Duodenal mucosa (tissue), 2 donors: ENCODE data around the gene PRKAR1A.
A peak's percentile ranks its signal among the peaks of the same experiment; 100 is the strongest.

Experiments
- H3K27ac ChIP-seq: one replicate; pipeline ENCODE4 v1.7.0; 2013; ENCODE audit warnings: low read depth, low read length
- H3K27me3 ChIP-seq, 2 donors: one replicate each; pipeline ENCODE4 v1.7.0; 2013; ENCODE audit warnings: low read length in 2 of 2, control low read depth in 1 of 2; ENCODE audit not compliant: insufficient read depth in 2 of 2, control insufficient read depth in 1 of 2
- H3K36me3 ChIP-seq, 2 donors: one replicate each; pipeline ENCODE4 v1.7.0; 2013; ENCODE audit warnings: low read length in 2 of 2, control low read depth in 1 of 2; ENCODE audit not compliant: insufficient read depth in 2 of 2, control insufficient read depth in 1 of 2
- H3K4me1 ChIP-seq, 2 donors: one replicate each; pipeline ENCODE4 v1.7.0; 2013; ENCODE audit warnings: low read length in 2 of 2, control low read depth in 1 of 2; ENCODE audit not compliant: insufficient read depth in 2 of 2, control insufficient read depth in 1 of 2
- H3K4me3 ChIP-seq, 2 donors: one replicate each; pipeline ENCODE4 v1.7.0; 2013; ENCODE audit warnings: low read length in 2 of 2, low read depth in 1 of 2
- H3K9ac ChIP-seq, 2 donors: one replicate each; pipeline ENCODE4 v1.7.0; 2013; ENCODE audit warnings: low read length in 2 of 2, low read depth in 1 of 2
- H3K9me3 ChIP-seq, 2 donors: one replicate each; pipeline ENCODE4 v1.7.0; 2013; ENCODE audit warnings: low read length in 2 of 2, control low read depth in 1 of 2; ENCODE audit not compliant: control insufficient read depth in 1 of 2

The PRKAR1A gene

GRCh38 chr17:68595986-68596385 is 83.8 kb downstream of the PRKAR1A start:
- no peak overlapping the region for H3K9ac ChIP-seq
- H3K36me3 ChIP-seq, result no peaks in the 10 kb centered on the region
- H3K4me1 ChIP-seq, result peaks cover 0 to 3% of the 10 kb centered on the region in 2 donors
- H3K27ac ChIP-seq, result no peak overlapping the region
- H3K9me3 ChIP-seq, result no peaks in the 10 kb centered on the region
- no peak overlapping the region for H3K4me3 ChIP-seq
- peaks cover 17 to 18% of the 10 kb centered on the region in 2 donors for H3K27me3 ChIP-seq

- Histone ChIP-seq H3K4me1 (peaks cover 0 to 3% of the 10 kb centered on the region in 2 donors), H3K9me3 (no peaks in the 10 kb centered on the region), H3K9ac (no peak overlapping the region), H3K4me3 (no peak overlapping the region), H3K27me3 (peaks cover 17 to 21% of the 10 kb centered on the region in 2 donors), H3K36me3 (no peaks in the 10 kb centered on the region), H3K27ac (no peak overlapping the region)
Observed at GRCh38 chr17:68596411-68596945, 84.2 kb downstream of the PRKAR1A start.

- Histone ChIP-seq H3K4me3 (no peak overlapping the region), H3K9ac (no peak overlapping the region), H3K36me3 (no peaks in the 10 kb centered on the region), H3K27ac (no peak overlapping the region), H3K27me3 (peaks cover 33 to 34% of the 10 kb centered on the region in 2 donors), H3K9me3 (no peaks in the 10 kb centered on the region), H3K4me1 (peaks cover 0 to 3% of the 10 kb centered on the region in 2 donors)
Observed at GRCh38 chr17:68598074-68598473, 85.8 kb downstream of the PRKAR1A start.

GRCh38 chr17:68598545-68598961 is 86.3 kb downstream of the PRKAR1A start:
- Histone ChIP-seq H3K27ac (no peak overlapping the region), H3K9me3 (no peaks in the 10 kb centered on the region), H3K4me1 (peaks cover 3 to 4% of the 10 kb centered on the region in 2 donors), H3K36me3 (no peaks in the 10 kb centered on the region), H3K27me3 (peaks cover 35 to 36% of the 10 kb centered on the region in 2 donors), H3K4me3 (no peak overlapping the region), H3K9ac (no peak overlapping the region)

GRCh38 chr17:68599091-68599490 is 86.9 kb downstream of the PRKAR1A start:
- peaks cover 3 to 4% of the 10 kb centered on the region in 2 donors for H3K4me1 ChIP-seq

GRCh38 chr17:68599552-68600066 is 87.4 kb downstream of the PRKAR1A start:
- H3K9me3 ChIP-seq, result no peaks in the 10 kb centered on the region
- H3K9ac ChIP-seq, result peak overlapping the region in 1 of 2 donors; percentile 36
- H3K36me3 ChIP-seq, result no peaks in the 10 kb centered on the region
- peaks cover 35 to 36% of the 10 kb centered on the region in 2 donors for H3K27me3 ChIP-seq
- H3K27ac ChIP-seq, result peak overlapping the region; percentile 24
- peaks cover 3 to 4% of the 10 kb centered on the region in 2 donors for H3K4me1 ChIP-seq
- H3K4me3 ChIP-seq, result peak overlapping the region; percentile 21 to 54

More at GRCh38 chr17:68599091-68599490, 86.9 kb downstream of the PRKAR1A start:
- no peak overlapping the region for H3K9ac ChIP-seq
- H3K9me3 ChIP-seq, result no peaks in the 10 kb centered on the region
- no peaks in the 10 kb centered on the region for H3K36me3 ChIP-seq
- no peak overlapping the region for H3K27ac ChIP-seq
- peaks cover 35 to 36% of the 10 kb centered on the region in 2 donors for H3K27me3 ChIP-seq
- H3K4me3 ChIP-seq, result no peak overlapping the region

GRCh38 chr17:68600067-68600930 is 88.1 kb downstream of the PRKAR1A start:
- Histone ChIP-seq H3K36me3 (no peaks in the 10 kb centered on the region), H3K27ac (peak overlapping the region; percentile 24), H3K9me3 (no peaks in the 10 kb centered on the region), H3K9ac (peak overlapping the region in 1 of 2 donors; percentile 36), H3K4me3 (peak overlapping the region; percentile 21 to 54), H3K27me3 (peaks cover 35 to 36% of the 10 kb centered on the region in 2 donors), H3K4me1 (peaks cover 3 to 4% of the 10 kb centered on the region in 2 donors)
